LNCaP clone FGC (cell line): ENCODE measurements around the gene PBX1.

Experiments used
- DNase-seq: peaks from one replicate; pipeline ENCODE4 v3.0.0-alpha.2; 2011; ENCODE audit warnings: low read depth
- H3K4me3 ChIP-seq: 2 replicates; pipeline ENCODE4 v1.5.1; 2011; ENCODE audit warnings: mild to moderate bottlenecking, low read depth, low read length, control low read depth
- TF ChIP-seq, protein P1 (sequence below): IDR thresholded peaks from 2 replicates; pipeline ENCODE4 v1.5.1; 2012; ENCODE audit warnings: mild to moderate bottlenecking; ENCODE audit not compliant: control insufficient read depth, insufficient read depth; ENCODE audit errors: extremely low read depth

Gene PBX1

GRCh38 chr1:164813776-164814175 is 254.8 kb downstream of the PBX1 start:
- TF ChIP-seq, protein P1, sequence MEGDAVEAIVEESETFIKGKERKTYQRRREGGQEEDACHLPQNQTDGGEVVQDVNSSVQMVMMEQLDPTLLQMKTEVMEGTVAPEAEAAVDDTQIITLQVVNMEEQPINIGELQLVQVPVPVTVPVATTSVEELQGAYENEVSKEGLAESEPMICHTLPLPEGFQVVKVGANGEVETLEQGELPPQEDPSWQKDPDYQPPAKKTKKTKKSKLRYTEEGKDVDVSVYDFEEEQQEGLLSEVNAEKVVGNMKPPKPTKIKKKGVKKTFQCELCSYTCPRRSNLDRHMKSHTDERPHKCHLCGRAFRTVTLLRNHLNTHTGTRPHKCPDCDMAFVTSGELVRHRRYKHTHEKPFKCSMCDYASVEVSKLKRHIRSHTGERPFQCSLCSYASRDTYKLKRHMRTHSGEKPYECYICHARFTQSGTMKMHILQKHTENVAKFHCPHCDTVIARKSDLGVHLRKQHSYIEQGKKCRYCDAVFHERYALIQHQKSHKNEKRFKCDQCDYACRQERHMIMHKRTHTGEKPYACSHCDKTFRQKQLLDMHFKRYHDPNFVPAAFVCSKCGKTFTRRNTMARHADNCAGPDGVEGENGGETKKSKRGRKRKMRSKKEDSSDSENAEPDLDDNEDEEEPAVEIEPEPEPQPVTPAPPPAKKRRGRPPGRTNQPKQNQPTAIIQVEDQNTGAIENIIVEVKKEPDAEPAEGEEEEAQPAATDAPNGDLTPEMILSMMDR = no peak
- DNase-seq = no peak
- no peak overlapping the region for H3K4me3 ChIP-seq

- no peak overlapping the region for H3K4me3 ChIP-seq
- DNase-seq = no peak
- TF ChIP-seq, protein P1 = no peak
Measured at GRCh38 chr1:164821648-164822047, 262.7 kb downstream of the PBX1 start.

GRCh38 chr1:164823486-164824279 is 264.7 kb downstream of the PBX1 start:
- DNase-seq = no peak
- H3K4me3 ChIP-seq = no peak overlapping the region
- TF ChIP-seq, protein P1 = no peak

DNA sequence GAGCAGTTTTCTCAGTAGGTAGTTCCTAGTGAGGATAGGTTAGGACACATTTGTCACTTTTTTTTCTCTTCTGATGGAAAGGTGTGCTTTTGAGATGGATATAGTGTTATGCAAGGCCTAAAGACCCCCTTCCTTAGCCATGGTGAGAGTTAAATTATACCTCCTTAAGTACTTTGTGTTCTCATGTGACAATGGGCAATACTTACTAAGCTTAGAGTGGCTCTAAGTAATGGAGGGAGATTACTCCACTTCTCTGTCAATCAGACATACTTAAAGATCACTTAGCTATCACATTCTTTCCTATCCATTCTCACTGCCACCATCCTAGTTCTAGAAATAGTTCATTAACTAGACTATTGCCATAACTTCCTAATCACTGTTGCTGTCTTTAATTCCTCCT is 265.6 kb downstream of the PBX1 start:
- TF ChIP-seq, protein P1 = no peak
- no peak for DNase-seq

GRCh38 chr1:164830628-164831027 is 271.6 kb downstream of the PBX1 start:
- peak; percentile 95 for DNase-seq
- no peak overlapping the region for H3K4me3 ChIP-seq
- TF ChIP-seq, protein P1 = no peak

More for the DNA sequence above, 265.6 kb downstream of the PBX1 start:
- no peak overlapping the region for H3K4me3 ChIP-seq

DNA sequence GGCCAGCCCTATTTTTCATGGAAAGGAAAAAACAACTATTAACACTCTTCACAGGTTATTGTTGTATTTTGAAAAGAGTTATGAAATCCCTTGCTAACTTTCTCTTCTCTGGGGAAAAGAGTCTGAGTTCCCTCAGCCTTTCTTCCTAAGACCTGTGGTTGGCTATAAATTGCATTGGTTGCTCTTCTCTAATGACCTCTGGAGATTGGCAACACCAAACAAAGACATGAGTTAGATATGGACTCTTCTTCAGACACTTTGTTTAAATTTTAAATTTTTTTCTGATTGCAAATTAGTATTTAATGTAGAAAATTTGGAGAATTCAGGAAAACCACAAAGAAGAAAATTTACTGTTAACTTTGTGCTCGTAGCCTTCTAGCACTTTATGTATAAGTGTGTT is 275.7 kb downstream of the PBX1 start:
- DNase-seq = no peak
- TF ChIP-seq, protein P1 = no peak
- H3K4me3 ChIP-seq = no peak overlapping the region

GRCh38 chr1:164836614-164837018 is 277.6 kb downstream of the PBX1 start:
- TF ChIP-seq, protein P1 = no peak
- no peak for DNase-seq

More at GRCh38 chr1:164836614-164837018, 277.6 kb downstream of the PBX1 start:
- H3K4me3 ChIP-seq = no peak overlapping the region
